HG02970 (cell line): ENCODE data around the gene SDR42E1.

Source experiments
- ATAC-seq: cut with Tn5 transposase; IDR thresholded peaks from one replicate; pipeline ENCODE4 v1.9.1; 2021; ENCODE audit warnings: mild to moderate bottlenecking, moderate library complexity, moderate number of reproducible peaks; ENCODE audit not compliant: unreplicated experiment, low FRiP score

Gene SDR42E1

GRCh38 chr16:81942007-81942601, 69.2 kb downstream of the SDR42E1 start:
- no peak for ATAC-seq

GRCh38 chr16:81940781-81941560, 70.3 kb downstream of the SDR42E1 start:
- ATAC-seq: no peak

GRCh38 chr16:81939164-81940056, 71.9 kb downstream of the SDR42E1 start:
- ATAC-seq: no peak
